CD4-positive, alpha-beta memory T cell (primary cell): ENCODE results near the gene LPP. TPM values are rescaled to one million over a fixed set of nuclear protein-coding genes. Genes with fewer than 3 reads are reported as not detected.

ENCODE experiments used
- CTCF ChIA-PET: fragments of 350-600 bp; sonication (Branson Sonifier 250); formaldehyde crosslinking; loops from one replicate; lab custom pipeline; 2021; ENCODE audit warnings: inconsistent platforms; ENCODE audit not compliant: partially characterized antibody; lab: Charles Lee
- POLR2A ChIA-PET: fragments of 350-600 bp; sonication (Branson Sonifier 250); formaldehyde crosslinking; loops from one replicate; lab custom pipeline; 2021; ENCODE audit not compliant: partially characterized antibody; lab: Charles Lee
- DNase-seq, 5 donors: peaks; one replicate each; pipeline versions ENCODE4 v3.0.0 to v3.0.0-alpha.2; 2020 to 2022; ENCODE audit warnings: mixed read lengths in 1 of 5
- H3K27ac ChIP-seq: one replicate; pipeline ENCODE4 v1.7.0; 2013; ENCODE audit warnings: low read depth, low read length
- H3K27me3 ChIP-seq: 2 replicates; pipeline ENCODE4 v1.7.0; 2013; ENCODE audit warnings: mild to moderate bottlenecking, low read length, moderate library complexity; ENCODE audit not compliant: insufficient read depth
- H3K36me3 ChIP-seq: 2 replicates; pipeline ENCODE4 v1.7.0; 2013; ENCODE audit warnings: mild to moderate bottlenecking, low read length, moderate library complexity; ENCODE audit not compliant: insufficient read depth
- H3K4me1 ChIP-seq: 2 replicates; pipeline ENCODE4 v1.7.0; 2013; ENCODE audit warnings: mild to moderate bottlenecking, low read length, moderate library complexity; ENCODE audit not compliant: insufficient read depth
- H3K4me3 ChIP-seq, 2 donors: one replicate each; pipeline ENCODE4 v1.7.0; 2013; ENCODE audit warnings: low read length in 2 of 2, mild to moderate bottlenecking in 1 of 2
- H3K9me3 ChIP-seq, 2 donors: one replicate each; pipeline ENCODE4 v1.7.0; 2013; ENCODE audit warnings: low read length in 2 of 2, control low read depth in 1 of 2; ENCODE audit not compliant: control insufficient read depth in 1 of 2
- H3K27ac Mint-ChIP-seq, 7 donors: one replicate each; pipeline ENCODE4 v1.8.0; 2020 to 2021; ENCODE audit warnings: mixed read lengths in 7 of 7, mild to moderate bottlenecking in 6 of 7, inconsistent platforms in 3 of 7, moderate library complexity in 3 of 7
- H3K27me3 Mint-ChIP-seq, 2 donors: one replicate each; pipeline ENCODE4 v1.8.0; 2020 to 2021; ENCODE audit warnings: mixed read lengths in 2 of 2
- H3K36me3 Mint-ChIP-seq, 2 donors: one replicate each; pipeline ENCODE4 v1.8.0; 2020 to 2021; ENCODE audit warnings: mixed read lengths in 2 of 2, inconsistent platforms in 1 of 2, mild to moderate bottlenecking in 1 of 2
- H3K4me1 Mint-ChIP-seq, 4 donors: one replicate each; pipeline ENCODE4 v1.8.0; 2020 to 2021; ENCODE audit warnings: mixed read lengths in 4 of 4, mild to moderate bottlenecking in 1 of 4
- H3K4me3 Mint-ChIP-seq, 8 donors: one replicate each; pipeline ENCODE4 v1.8.0; 2020 to 2021; ENCODE audit warnings: mixed read lengths in 8 of 8, mild to moderate bottlenecking in 7 of 8, moderate library complexity in 6 of 8, inconsistent platforms in 3 of 8
- H3K9me3 Mint-ChIP-seq, 8 donors: one replicate each; pipeline ENCODE4 v1.8.0; 2020 to 2021; ENCODE audit warnings: mixed read lengths in 8 of 8, mild to moderate bottlenecking in 5 of 8, inconsistent platforms in 3 of 8, moderate library complexity in 1 of 8
- intact Hi-C: fragments of 100-400 bp; cut with micrococcal nuclease; formaldehyde crosslinking; loops from one replicate; pipeline ENCODE4 v1.15.1; 2023
- polyA plus RNA-seq, 2 donors: library from polyadenylated mRNA; unstranded; fragments of 300-500 nt; fragmentation: Illumina TruSeq; gene quantifications; one replicate each; pipeline ENCODE4 v1.2.3, GENCODE V29; 2021
- total RNA-seq, 2 experiments: library from RNA; stranded (reverse); gene quantifications; one replicate each; pipeline ENCODE4 v1.2.3, GENCODE V29; 2021

The LPP gene
- total and polyA plus RNA-seq, 4 experiments from 2014 or later = 10.4 to 27.2 (median 24.7) TPM

DNA sequence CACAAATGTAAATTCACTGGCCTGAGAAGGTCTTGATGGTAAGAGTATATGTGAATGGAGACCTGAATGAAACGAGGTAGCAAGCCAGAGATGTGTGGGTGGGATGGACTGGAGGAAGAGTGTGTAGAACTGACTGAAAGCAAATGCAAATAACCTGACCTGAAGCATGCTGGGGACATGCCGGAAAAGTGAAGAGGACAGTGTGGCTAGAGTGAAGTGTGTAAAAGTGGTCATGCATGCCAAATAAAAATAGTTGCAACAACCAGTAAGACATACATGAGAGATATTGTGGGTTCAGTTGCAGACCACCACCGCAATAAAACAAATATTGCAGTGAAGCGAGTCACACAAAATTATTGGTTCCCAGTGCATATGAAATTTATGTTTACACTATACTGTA lies 82.3 kb downstream of the LPP start:
- no peak overlapping the region for H3K27ac ChIP-seq
- no peak overlapping the region for H3K4me3 ChIP-seq
- Mint-ChIP-seq H3K4me3 (no peak overlapping the region), H3K9me3 (no peaks in the 10 kb centered on the region), H3K4me1 (peaks cover 5 to 25% (median 21%) of the 10 kb centered on the region in 4 donors), H3K27ac (no peak overlapping the region), H3K27me3 (no peaks in the 10 kb centered on the region), H3K36me3 (peaks cover 28 to 44% of the 10 kb centered on the region in 2 donors)
- ChIA-PET CTCF (no interaction called here), POLR2A (no interaction called here)
- no peaks in the 10 kb centered on the region for H3K27me3 ChIP-seq
- intact Hi-C loops = no loop called here
- no peaks in the 10 kb centered on the region for H3K4me1 ChIP-seq
- no peaks in the 10 kb centered on the region for H3K36me3 ChIP-seq
- no peak for DNase-seq
- no peaks in the 10 kb centered on the region for H3K9me3 ChIP-seq

DNA sequence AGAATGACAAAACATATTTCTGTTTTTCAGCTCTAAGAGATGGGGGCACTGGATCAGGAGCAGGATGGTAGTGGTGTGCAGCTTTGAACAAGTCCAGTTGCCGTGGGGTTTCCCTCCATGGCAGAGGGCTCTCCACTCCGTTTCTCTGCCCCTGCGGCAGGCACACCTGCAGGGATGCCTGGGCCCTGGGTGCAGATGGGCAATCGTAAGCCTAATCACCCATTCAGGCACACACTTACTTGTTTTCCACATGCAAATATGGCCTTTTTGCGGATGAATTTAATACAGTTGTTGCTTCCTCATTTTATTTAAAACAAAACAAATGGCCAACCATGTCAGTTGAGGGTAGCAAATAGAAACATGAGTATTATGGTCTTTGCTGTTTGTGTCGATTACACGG lies 85.1 kb downstream of the LPP start:
- Mint-ChIP-seq H3K27ac (no peak overlapping the region), H3K4me1 (peaks cover 16 to 24% (median 19%) of the 10 kb centered on the region in 4 donors), H3K27me3 (no peaks in the 10 kb centered on the region), H3K9me3 (no peaks in the 10 kb centered on the region), H3K4me3 (no peak overlapping the region), H3K36me3 (peaks cover 18 to 26% of the 10 kb centered on the region in 2 donors)
- intact Hi-C loops = no loop called here
- DNase-seq = no peak
- Histone ChIP-seq H3K4me3 (no peak overlapping the region), H3K27ac (no peak overlapping the region), H3K9me3 (no peaks in the 10 kb centered on the region), H3K27me3 (no peaks in the 10 kb centered on the region), H3K4me1 (no peaks in the 10 kb centered on the region), H3K36me3 (no peaks in the 10 kb centered on the region)
- CTCF ChIA-PET = no interaction called here
- POLR2A ChIA-PET = no interaction called here

DNA sequence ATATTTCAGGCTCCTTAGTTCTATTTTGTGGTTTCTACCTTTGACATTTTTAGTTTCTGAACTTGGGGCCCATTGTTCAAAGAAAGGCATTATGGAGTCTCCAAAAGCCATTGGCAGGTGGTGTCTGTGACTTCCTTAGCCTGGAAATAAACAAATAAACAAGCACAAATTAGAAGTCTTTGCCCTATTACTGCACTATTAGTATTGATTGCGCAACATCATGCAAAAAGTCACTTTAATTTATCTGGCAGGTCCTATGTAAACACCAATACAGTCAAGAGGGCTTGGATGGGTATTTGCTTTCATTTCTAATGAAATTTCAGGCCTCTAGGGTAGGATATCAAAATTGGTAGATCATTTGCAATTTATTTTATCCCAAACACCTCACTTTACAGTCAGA lies 85.6 kb downstream of the LPP start:
- H3K9me3 Mint-ChIP-seq = no peaks in the 10 kb centered on the region
- POLR2A ChIA-PET = no interaction called here
- peaks cover 11 to 21% (median 16%) of the 10 kb centered on the region in 4 donors for H3K4me1 Mint-ChIP-seq
- no peaks in the 10 kb centered on the region for H3K27me3 ChIP-seq
- H3K4me1 ChIP-seq = no peaks in the 10 kb centered on the region
- CTCF ChIA-PET = no interaction called here
- no peak overlapping the region for H3K4me3 ChIP-seq
- H3K4me3 Mint-ChIP-seq = no peak overlapping the region
- DNase-seq = no peak
- intact Hi-C loops = no loop called here
- H3K9me3 ChIP-seq = no peaks in the 10 kb centered on the region
- no peaks in the 10 kb centered on the region for H3K27me3 Mint-ChIP-seq
- H3K36me3 Mint-ChIP-seq = peaks cover 14 to 21% of the 10 kb centered on the region in 2 donors
- H3K27ac ChIP-seq = no peak overlapping the region
- H3K36me3 ChIP-seq = no peaks in the 10 kb centered on the region
- H3K27ac Mint-ChIP-seq = peak overlapping the region in 1 of 7 donors; percentile 10

DNA sequence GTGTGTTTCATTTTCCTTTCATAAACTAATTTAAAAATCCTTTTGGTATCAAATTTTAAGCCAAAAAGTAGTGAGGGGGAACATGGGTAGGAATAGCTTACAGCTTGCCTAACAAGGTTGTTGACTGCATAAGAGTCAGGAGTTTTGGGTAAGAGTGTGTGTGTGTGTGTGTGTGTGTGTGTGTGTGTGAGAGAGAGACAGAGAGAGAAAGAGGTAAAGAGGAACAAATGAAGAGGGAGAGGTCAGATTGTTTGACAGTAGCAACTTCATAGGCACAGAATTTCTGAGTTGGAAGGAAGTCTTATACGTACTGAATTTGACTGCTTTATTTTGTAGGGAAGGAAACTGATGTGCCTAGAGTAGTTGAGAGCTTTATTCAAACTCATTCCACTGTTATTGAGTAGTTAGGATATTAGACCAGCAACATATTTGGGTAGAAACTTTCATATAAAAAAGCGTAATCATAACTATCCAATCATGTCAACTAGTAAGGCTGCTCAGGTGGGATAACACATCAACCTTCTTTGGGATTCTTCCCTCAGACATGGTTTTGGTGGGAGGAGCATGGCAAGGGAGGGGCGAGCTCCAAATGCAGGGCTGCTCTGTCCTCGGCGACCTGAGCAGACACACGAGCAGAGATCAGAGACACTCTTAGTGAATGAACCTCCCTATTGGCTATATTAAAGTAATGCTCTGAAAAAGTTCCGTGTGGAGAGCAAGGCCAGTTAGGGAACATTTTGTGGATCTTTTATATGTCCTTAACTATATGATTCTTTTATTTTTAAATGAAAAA lies 86.4 kb downstream of the LPP start:
- H3K4me1 ChIP-seq = no peaks in the 10 kb centered on the region
- H3K9me3 Mint-ChIP-seq = no peaks in the 10 kb centered on the region
- H3K4me3 Mint-ChIP-seq = no peak overlapping the region
- H3K27ac Mint-ChIP-seq = peak overlapping the region in 2 of 7 donors; percentile 10 to 74
- intact Hi-C loops = no loop called here
- peaks cover 7 to 25% (median 14%) of the 10 kb centered on the region in 4 donors for H3K4me1 Mint-ChIP-seq
- H3K9me3 ChIP-seq = no peaks in the 10 kb centered on the region
- ChIA-PET POLR2A (no interaction called here), CTCF (no interaction called here)
- H3K36me3 ChIP-seq = no peaks in the 10 kb centered on the region
- no peaks in the 10 kb centered on the region for H3K27me3 Mint-ChIP-seq
- no peak overlapping the region for H3K4me3 ChIP-seq
- no peaks in the 10 kb centered on the region for H3K27me3 ChIP-seq
- H3K27ac ChIP-seq = no peak overlapping the region
- DNase-seq = no peak
- H3K36me3 Mint-ChIP-seq = peaks cover 12 to 14% of the 10 kb centered on the region in 2 donors

DNA sequence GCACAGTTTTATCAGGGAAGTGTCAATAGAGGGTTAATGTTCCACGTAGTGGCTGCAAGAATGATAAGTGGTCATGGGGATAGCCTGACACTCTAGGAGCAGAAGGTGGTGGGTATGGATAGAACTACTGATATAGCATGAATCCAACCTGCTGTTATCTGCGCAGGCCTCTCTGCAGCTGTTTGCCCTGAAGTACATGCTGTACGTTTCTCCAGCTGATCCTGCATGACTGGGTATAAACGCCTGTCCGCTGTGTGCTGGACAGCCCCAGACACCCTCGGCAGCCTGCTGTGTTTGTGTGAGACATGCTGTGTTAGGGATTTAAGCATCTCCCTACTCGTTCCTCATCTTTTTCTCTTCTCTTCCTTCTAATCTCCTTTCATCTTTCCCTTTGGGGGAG lies 87.1 kb downstream of the LPP start:
- intact Hi-C loops = no loop called here
- CTCF ChIA-PET = no interaction called here

DNA sequence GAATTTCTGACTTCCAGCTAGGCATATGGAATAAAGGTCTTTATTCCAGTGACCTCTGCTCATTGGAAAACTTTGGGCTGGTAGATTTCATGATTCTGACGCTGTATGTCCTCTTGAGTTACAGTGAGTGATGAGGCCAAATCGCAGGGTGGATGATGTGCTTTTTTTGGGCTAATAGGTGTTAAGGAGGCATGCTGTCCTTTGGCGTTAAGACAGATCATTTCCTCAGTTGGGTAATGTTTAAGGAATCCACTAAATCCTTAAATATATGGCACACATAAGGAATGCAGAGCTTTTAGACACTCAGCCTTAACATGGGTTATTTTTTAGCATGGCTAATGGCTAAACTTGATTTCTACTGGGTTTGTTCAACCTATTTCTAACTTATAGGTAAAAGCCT lies 87.9 kb downstream of the LPP start:
- Histone ChIP-seq H3K27me3 (no peaks in the 10 kb centered on the region), H3K27ac (no peak overlapping the region), H3K36me3 (no peaks in the 10 kb centered on the region), H3K9me3 (no peaks in the 10 kb centered on the region), H3K4me1 (no peaks in the 10 kb centered on the region), H3K4me3 (no peak overlapping the region)
- POLR2A ChIA-PET = no interaction called here
- Mint-ChIP-seq H3K9me3 (no peaks in the 10 kb centered on the region), H3K36me3 (peaks cover 12 to 17% of the 10 kb centered on the region in 2 donors), H3K4me1 (peaks cover 6 to 22% (median 14%) of the 10 kb centered on the region in 4 donors), H3K4me3 (no peak overlapping the region), H3K27me3 (no peaks in the 10 kb centered on the region), H3K27ac (peak overlapping the region in 1 of 7 donors; percentile 6)
- intact Hi-C loops = no loop called here
- no peak for DNase-seq
- CTCF ChIA-PET = no interaction called here

More for the DNA sequence above, 87.1 kb downstream of the LPP start:
- Mint-ChIP-seq H3K27ac (peak overlapping the region in 1 of 7 donors; percentile 80), H3K9me3 (no peaks in the 10 kb centered on the region), H3K4me3 (no peak overlapping the region), H3K4me1 (peaks cover 7 to 24% (median 15%) of the 10 kb centered on the region in 4 donors), H3K36me3 (peaks cover 12 to 16% of the 10 kb centered on the region in 2 donors), H3K27me3 (no peaks in the 10 kb centered on the region)
- no peak for DNase-seq
- Histone ChIP-seq H3K9me3 (no peaks in the 10 kb centered on the region), H3K27ac (no peak overlapping the region), H3K4me1 (no peaks in the 10 kb centered on the region), H3K36me3 (no peaks in the 10 kb centered on the region), H3K4me3 (no peak overlapping the region), H3K27me3 (no peaks in the 10 kb centered on the region)
- POLR2A ChIA-PET = no interaction called here

DNA sequence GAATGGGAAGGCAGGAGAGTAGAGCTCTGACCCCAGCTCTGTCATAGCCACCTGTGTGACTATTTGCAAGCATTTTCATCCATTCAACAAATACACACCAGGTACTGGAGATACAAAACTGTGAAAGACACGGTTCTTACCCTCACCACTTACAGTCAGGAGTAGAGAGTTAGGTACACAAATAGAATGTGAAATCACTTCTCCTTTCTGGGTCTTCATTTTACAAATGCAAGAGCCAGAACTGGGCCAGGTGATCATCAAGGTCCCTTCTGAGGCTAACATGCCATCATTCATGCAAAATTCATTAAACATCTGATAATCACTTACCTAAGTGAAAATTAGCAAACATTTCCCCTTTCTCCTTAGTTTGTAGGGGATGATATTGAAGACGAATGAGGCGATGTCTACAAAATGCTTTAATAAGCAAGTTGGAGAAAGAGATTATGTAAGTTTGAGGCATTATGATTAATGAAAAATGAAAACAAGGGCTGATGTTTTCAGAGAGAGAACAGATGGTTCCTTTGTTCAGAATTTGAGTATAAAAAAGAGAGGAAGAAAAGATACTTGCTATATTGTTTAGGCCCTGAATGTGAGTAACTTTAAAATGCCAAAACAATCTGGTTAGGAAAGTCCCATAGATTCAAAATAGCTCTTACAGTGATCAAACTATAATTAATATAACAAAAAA lies 88.6 kb downstream of the LPP start:
- Mint-ChIP-seq H3K36me3 (peaks cover 12 to 17% of the 10 kb centered on the region in 2 donors), H3K27me3 (no peaks in the 10 kb centered on the region), H3K9me3 (no peaks in the 10 kb centered on the region), H3K4me3 (no peak overlapping the region), H3K4me1 (peaks cover under 1 to 17% (median 11%) of the 10 kb centered on the region in 4 donors), H3K27ac (peak overlapping the region in 2 of 7 donors; percentile 6 to 75)
- Histone ChIP-seq H3K36me3 (no peaks in the 10 kb centered on the region), H3K27ac (no peak overlapping the region), H3K9me3 (no peaks in the 10 kb centered on the region), H3K27me3 (no peaks in the 10 kb centered on the region), H3K4me3 (no peak overlapping the region), H3K4me1 (no peaks in the 10 kb centered on the region)
- intact Hi-C loops = no loop called here
- ChIA-PET POLR2A (no interaction called here), CTCF (no interaction called here)
- no peak for DNase-seq
